NCI-H460 (cell line): Measurements from ENCODE around the gene DTNBP1. TPM values are rescaled to one million over a fixed set of nuclear protein-coding genes. Genes with fewer than 3 reads are reported as not detected.
A peak's percentile ranks its signal among the peaks of the same experiment; 100 is the strongest.

ENCODE experiments used
- DNase-seq: peaks from one replicate; pipeline ENCODE4 v3.0.0-alpha.2; 2016; ENCODE audit warnings: low read depth; ENCODE audit errors: extremely low read depth
- total RNA-seq: library from RNA; depleted of rRNA; stranded (reverse); fragments of >200 nt; shearing (Covaris generic); gene quantifications from 2 replicates; pipeline ENCODE4 v1.2.3, GENCODE V29; 2014

The DTNBP1 gene
- total RNA-seq, 1 experiment from 2014 or later: 0.67 TPM

- no peak for DNase-seq
Measured at GRCh38 chr6:15506066-15506465, 156.8 kb downstream of the DTNBP1 start.

GRCh38 chr6:15505463-15505918 is 157.3 kb downstream of the DTNBP1 start:
- no peak for DNase-seq

- DNase-seq: peak; percentile 18
Measured at GRCh38 chr6:15504581-15505350, 158.1 kb downstream of the DTNBP1 start.

GRCh38 chr6:15504040-15504495 is 158.8 kb downstream of the DTNBP1 start:
- no peak for DNase-seq

- no peak for DNase-seq
Measured at GRCh38 chr6:15503346-15503680, 159.5 kb downstream of the DTNBP1 start.

- no peak for DNase-seq
Measured at GRCh38 chr6:15502446-15503345, 160.1 kb downstream of the DTNBP1 start.

GRCh38 chr6:15501826-15502445 is 160.9 kb downstream of the DTNBP1 start:
- DNase-seq: no peak

- no peak for DNase-seq
Measured at GRCh38 chr6:15500901-15501825, 161.7 kb downstream of the DTNBP1 start.

GRCh38 chr6:15500078-15500740 is 162.6 kb downstream of the DTNBP1 start:
- no peak for DNase-seq

GRCh38 chr6:15499591-15499990 is 163.2 kb downstream of the DTNBP1 start:
- DNase-seq: no peak

DNA sequence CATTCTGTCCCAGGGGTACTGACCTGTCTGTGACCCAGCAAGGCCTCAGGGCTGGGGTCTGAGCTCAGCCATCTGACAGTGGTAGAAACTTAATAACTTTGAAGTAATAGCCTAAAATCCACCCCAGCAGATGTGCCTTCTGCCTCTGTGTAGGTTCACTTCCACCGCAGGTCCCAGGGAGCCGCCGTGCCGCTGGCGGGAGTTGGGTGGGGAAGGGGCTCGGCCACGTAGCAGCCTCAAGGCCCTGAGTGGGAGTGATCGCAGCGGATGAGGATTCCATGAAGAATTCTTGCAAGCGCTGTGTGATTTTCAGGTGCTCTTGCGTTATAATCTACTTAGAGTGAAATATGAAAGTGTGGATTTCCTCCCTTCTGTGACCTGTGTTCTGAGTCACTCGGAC is 163.7 kb downstream of the DTNBP1 start:
- no peak for DNase-seq

GRCh38 chr6:15498640-15499039 is 164.2 kb downstream of the DTNBP1 start:
- DNase-seq: no peak

DNA sequence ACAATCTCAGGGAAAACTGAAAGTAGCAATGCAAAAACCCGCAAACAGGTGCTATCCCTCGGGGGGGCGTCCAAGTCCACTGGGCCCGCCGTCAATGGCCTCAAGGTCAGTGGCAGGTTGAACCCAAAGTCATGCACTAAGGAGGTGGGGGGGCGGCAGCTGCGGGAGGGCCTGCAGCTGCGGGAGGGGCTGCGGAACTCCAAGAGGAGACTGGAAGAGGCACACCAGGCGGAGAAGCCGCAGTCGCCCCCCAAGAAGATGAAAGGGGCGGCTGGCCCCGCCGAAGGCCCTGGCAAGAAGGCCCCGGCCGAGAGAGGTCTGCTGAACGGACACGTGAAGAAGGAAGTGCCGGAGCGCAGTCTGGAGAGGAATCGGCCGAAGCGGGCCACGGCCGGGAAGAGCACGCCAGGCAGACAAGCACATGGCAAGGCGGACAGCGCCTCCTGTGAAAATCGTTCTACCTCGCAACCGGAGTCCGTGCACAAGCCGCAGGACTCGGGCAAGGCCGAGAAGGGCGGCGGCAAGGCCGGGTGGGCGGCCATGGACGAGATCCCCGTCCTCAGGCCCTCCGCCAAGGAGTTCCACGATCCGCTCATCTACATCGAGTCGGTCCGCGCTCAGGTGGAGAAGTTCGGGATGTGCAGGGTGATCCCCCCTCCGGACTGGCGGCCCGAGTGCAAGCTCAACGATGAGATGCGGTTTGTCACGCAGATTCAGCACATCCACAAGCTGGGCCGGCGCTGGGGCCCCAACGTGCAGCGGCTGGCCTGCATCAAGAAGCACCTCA is 166.3 kb downstream of the DTNBP1 start:
- no peak for DNase-seq

DNA sequence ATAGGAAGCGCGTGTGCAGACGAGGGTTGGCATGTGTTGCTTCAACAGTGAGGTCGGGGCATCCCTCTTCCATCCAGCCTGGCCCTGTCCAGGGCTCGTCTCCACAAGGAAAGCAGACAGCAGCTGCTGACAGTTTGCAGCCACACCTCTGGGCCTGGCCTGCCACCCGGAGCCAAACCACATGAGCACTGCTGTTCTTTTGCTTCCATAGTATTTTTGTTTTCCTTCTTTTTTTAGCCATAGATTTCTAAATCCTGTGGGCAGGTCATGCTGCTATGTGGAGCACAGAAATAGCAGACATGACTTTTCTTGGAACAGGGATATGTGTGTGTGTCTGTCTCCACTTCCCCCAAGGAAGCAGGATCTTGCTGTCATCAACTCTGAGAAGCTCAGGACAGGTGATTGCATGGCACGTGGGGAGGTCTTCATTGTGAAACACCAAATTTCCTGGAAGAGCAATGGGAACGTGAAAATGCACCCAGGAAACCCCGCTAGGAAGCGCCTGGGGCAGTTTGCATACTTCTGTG is 167.4 kb downstream of the DTNBP1 start:
- DNase-seq: no peak

DNA sequence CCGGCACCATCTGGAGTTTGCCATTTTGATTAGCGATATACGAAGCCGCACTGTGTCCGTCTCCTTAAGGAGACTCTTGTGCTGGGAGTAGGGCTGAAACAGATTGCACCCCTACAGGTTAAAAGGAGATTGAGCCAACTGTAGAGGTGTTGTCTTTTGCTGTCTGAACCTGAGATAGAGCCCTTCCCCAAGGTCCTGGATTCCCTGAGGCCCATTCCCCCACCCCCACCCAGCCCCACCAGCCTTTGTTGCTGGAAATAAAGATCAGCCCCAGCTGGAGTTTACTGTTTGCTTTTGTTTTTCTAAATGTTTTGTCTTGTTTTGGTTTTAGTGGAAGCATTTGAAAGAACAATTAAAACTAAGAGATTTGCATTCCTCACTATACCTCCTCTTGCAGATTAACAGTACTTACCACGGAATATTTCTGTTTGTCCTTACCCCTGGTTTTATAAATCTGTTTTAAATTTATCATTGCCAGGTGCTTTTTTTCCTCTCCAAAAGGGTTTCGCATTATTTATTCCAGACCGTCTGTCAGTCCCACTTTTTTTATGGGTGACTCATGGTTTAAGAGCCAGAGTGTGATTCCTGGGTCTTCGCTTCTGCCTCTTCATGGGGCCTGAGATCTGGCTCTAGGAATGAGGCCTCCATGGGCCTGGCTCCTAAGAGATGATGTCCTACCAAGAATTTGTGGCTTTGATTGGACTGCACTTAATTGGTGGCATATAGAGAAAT is 169.2 kb downstream of the DTNBP1 start:
- DNase-seq: no peak

DNA sequence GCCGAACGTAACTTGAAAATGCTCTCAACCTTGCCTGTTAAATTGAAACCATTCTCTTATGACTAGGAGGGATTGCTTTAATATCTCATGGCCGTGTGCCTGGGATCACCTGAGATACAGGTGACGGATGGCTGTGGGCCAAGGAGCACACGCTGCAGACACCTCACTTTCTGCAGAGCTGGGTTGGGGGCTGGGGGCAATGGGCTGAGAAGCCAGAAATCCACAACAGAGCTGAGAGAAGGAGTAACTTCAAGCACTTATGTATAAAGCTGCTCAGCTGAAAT is 170.9 kb downstream of the DTNBP1 start:
- no peak for DNase-seq

- DNase-seq: peak; percentile 36
Measured at GRCh38 chr6:15491255-15491985, 171.4 kb downstream of the DTNBP1 start.
